SU-DHL-6 (cell line): ENCODE measurements around the gene ERBB2.

ENCODE experiments used
- H2AFZ ChIP-seq: fragments of 200-600 bp; sonication (generic); 2 replicates; pipeline ENCODE4 v1.6.1; 2014; ENCODE audit warnings: low read depth, mild to moderate bottlenecking, moderate library complexity, mixed read lengths, antibody characterized with exemption, low read length; ENCODE audit not compliant: severe bottlenecking
- H3F3A ChIP-seq: fragments of 200-600 bp; shearing (Covaris generic); 2 replicates; pipeline ENCODE4 v1.6.0; 2016; ENCODE audit warnings: antibody characterized with exemption, mild to moderate bottlenecking; ENCODE audit not compliant: insufficient read depth
- H3K27ac ChIP-seq: fragments of 200-600 bp; sonication (generic); 2 replicates; pipeline ENCODE4 v1.5.1; 2016; ENCODE audit warnings: low read depth, mild to moderate bottlenecking, low read length, moderate library complexity, mixed read lengths
- H3K27me3 ChIP-seq: fragments of 200-600 bp; sonication (generic), shearing (Covaris generic); 2 replicates; pipeline ENCODE4 v1.6.0; 2014; ENCODE audit warnings: mild to moderate bottlenecking, low read length
- H3K36me3 ChIP-seq: fragments of 200-600 bp; sonication (generic); 2 replicates; pipeline ENCODE4 v1.6.1; 2014; ENCODE audit warnings: mild to moderate bottlenecking, low read length, mixed read lengths
- H3K4me2 ChIP-seq: fragments of 300-600, 200-600 bp; shearing (Covaris generic), sonication (generic); 2 replicates; pipeline ENCODE4 v1.6.0; 2014; ENCODE audit warnings: low read length, low read depth, mild to moderate bottlenecking; ENCODE audit not compliant: poor library complexity, severe bottlenecking
- H3K4me3 ChIP-seq: fragments of 200-600 bp; sonication (generic); 2 replicates; pipeline ENCODE4 v1.5.1; 2014; ENCODE audit warnings: antibody characterized with exemption, low read length, mild to moderate bottlenecking, mixed read lengths; ENCODE audit not compliant: insufficient read depth, poor library complexity, severe bottlenecking
- H3K79me2 ChIP-seq: fragments of 200-600 bp; sonication (generic); 2 replicates; pipeline ENCODE4 v1.6.1; 2014; ENCODE audit warnings: mild to moderate bottlenecking, low read length, moderate library complexity; ENCODE audit not compliant: insufficient read depth
- H3K9ac ChIP-seq: fragments of 200-600 bp; sonication (generic); 2 replicates; pipeline ENCODE4 v1.7.0; 2014; ENCODE audit warnings: mild to moderate bottlenecking, low read length
- H3K9me2 ChIP-seq: fragments of 200-600 bp; sonication (generic); replicated peaks from 2 replicates; pipeline ENCODE4 v1.6.1; 2014; ENCODE audit warnings: low read length; ENCODE audit not compliant: insufficient read depth
- H3K9me3 ChIP-seq: fragments of 200-600 bp; sonication (generic); 2 replicates; pipeline ENCODE4 v1.6.1; 2014; ENCODE audit warnings: low read length, mixed read lengths; ENCODE audit not compliant: insufficient read depth
- H4K20me1 ChIP-seq: fragments of 200-600 bp; sonication (generic); 2 replicates; pipeline ENCODE4 v1.6.1; 2014; ENCODE audit warnings: low read depth, mild to moderate bottlenecking, antibody characterized with exemption, low read length, moderate library complexity, mixed read lengths
- EZH2phosphoT487 ChIP-seq: fragments of 200-600 bp; sonication (generic), shearing (Covaris generic); conservative IDR thresholded peaks from 2 replicates; pipeline ENCODE4 v1.6.1; 2018; ENCODE audit warnings: mild to moderate bottlenecking, antibody characterized with exemption, low read length, moderate library complexity, mixed read lengths
- TF ChIP-seq, protein P1 (sequence below): fragments of 200-600 bp; sonication (generic); IDR thresholded peaks from one replicate; pipeline ENCODE4 v1.5.1; 2017; ENCODE audit warnings: antibody characterized with exemption, mild to moderate bottlenecking, low read length, moderate library complexity; ENCODE audit not compliant: insufficient read depth, poor library complexity, severe bottlenecking

ERBB2 gene

GRCh38 chr17:39717660-39718059 lies 17.8 kb downstream of the ERBB2 start:
- TF ChIP-seq EZH2phosphoT487: no peak
- TF ChIP-seq, protein P1, sequence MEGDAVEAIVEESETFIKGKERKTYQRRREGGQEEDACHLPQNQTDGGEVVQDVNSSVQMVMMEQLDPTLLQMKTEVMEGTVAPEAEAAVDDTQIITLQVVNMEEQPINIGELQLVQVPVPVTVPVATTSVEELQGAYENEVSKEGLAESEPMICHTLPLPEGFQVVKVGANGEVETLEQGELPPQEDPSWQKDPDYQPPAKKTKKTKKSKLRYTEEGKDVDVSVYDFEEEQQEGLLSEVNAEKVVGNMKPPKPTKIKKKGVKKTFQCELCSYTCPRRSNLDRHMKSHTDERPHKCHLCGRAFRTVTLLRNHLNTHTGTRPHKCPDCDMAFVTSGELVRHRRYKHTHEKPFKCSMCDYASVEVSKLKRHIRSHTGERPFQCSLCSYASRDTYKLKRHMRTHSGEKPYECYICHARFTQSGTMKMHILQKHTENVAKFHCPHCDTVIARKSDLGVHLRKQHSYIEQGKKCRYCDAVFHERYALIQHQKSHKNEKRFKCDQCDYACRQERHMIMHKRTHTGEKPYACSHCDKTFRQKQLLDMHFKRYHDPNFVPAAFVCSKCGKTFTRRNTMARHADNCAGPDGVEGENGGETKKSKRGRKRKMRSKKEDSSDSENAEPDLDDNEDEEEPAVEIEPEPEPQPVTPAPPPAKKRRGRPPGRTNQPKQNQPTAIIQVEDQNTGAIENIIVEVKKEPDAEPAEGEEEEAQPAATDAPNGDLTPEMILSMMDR: no peak
- H3K27me3 ChIP-seq: no peaks in the 10 kb centered on the region

DNA sequence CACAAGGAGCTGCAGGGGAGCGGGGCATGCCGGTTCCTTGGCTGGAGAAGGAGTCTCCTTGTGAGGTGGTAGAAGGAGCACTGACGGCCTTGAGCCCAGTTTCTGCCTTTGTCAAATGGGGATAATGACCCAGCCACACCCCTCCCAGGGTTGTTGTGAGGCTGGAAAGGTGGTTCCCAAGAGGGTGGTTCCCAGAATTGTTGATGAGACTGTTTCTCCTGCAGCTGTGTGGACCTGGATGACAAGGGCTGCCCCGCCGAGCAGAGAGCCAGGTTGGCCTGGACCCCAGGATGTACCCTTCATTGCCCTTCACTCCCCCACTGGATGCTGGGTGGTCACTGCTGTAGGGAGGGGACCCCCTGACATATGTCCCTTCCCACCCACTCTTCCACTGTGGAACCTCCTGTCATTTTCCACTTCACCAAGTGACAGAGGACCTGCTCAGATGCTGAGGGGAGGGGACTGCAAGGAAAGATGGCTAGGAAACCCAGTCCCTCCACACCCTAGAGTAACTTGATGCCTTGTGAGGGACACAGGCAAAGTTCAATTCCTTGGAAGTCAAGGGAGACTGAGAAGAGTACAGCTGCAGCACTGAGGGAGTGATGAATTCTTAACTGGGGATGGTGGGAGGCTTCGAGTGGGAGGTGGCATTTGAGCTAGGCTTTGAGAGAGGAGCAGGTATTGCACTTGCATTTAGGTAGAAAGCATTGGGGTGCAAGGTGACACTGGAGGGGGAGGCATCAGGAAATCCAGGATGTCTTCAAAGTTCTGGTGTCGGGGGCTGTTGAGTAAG lies 19.9 kb downstream of the ERBB2 start:
- Histone ChIP-seq H3K9me3 (no peaks in the 10 kb centered on the region), H4K20me1 (no peaks in the 10 kb centered on the region), H3K9ac (no peak overlapping the region), H3K9me2 (no peaks in the 10 kb centered on the region), H3K27ac (no peak overlapping the region), H2AFZ (no peak overlapping the region), H3K79me2 (no peaks in the 10 kb centered on the region), H3K36me3 (no peaks in the 10 kb centered on the region), H3F3A (no peaks in the 10 kb centered on the region), H3K4me3 (no peak overlapping the region), H3K4me2 (no peak overlapping the region), H3K27me3 (no peaks in the 10 kb centered on the region)
- TF ChIP-seq, protein P1: no peak
- TF ChIP-seq EZH2phosphoT487: no peak

More at GRCh38 chr17:39717660-39718059, 17.8 kb downstream of the ERBB2 start:
- Histone ChIP-seq H4K20me1 (no peaks in the 10 kb centered on the region), H2AFZ (no peak overlapping the region), H3F3A (no peaks in the 10 kb centered on the region), H3K4me3 (no peak overlapping the region), H3K9ac (no peak overlapping the region), H3K9me2 (no peaks in the 10 kb centered on the region), H3K36me3 (no peaks in the 10 kb centered on the region), H3K27ac (no peak overlapping the region), H3K79me2 (no peaks in the 10 kb centered on the region), H3K9me3 (no peaks in the 10 kb centered on the region), H3K4me2 (no peak overlapping the region)

DNA sequence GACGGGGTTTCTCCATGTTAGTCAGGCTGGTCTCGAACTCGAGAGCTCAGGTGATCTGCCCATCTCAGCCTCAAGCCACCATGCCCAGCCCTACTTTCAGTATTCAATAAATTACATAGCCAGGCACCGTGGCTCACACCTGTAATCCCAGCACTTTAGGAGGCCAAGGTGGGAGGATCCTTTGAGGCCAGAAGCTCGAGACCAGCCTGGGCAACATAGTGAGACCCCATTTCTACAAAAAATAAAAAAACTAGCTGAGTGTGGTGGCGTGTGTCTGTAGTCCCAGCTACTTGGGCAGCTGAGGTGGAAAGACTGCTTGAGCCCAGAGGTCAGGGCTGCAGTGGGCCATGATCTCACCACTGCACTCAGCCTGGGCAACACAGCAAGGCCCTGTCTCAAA lies 22.2 kb downstream of the ERBB2 start:
- H3F3A ChIP-seq: no peaks in the 10 kb centered on the region
- no peaks in the 10 kb centered on the region for H3K79me2 ChIP-seq
- H3K36me3 ChIP-seq: no peaks in the 10 kb centered on the region
- no peak overlapping the region for H3K4me3 ChIP-seq
- no peak overlapping the region for H3K4me2 ChIP-seq
- TF ChIP-seq EZH2phosphoT487: no peak
- TF ChIP-seq, protein P1: no peak
- H4K20me1 ChIP-seq: no peaks in the 10 kb centered on the region
- H3K27ac ChIP-seq: no peak overlapping the region
- H2AFZ ChIP-seq: no peak overlapping the region
- H3K9me2 ChIP-seq: no peaks in the 10 kb centered on the region
- H3K27me3 ChIP-seq: no peaks in the 10 kb centered on the region
- H3K9ac ChIP-seq: no peak overlapping the region
- H3K9me3 ChIP-seq: no peaks in the 10 kb centered on the region
